Stomach (tissue), 9 donors: Measurements from ENCODE around the gene PTK6. TPM values are rescaled to one million over a fixed set of nuclear protein-coding genes. Genes with fewer than 3 reads are reported as not detected.

Experiments
- DNase-seq, 2 donors: peaks; one replicate each; pipeline versions ENCODE4 v3.0.0 to v3.0.0-alpha.2; 2013 to 2019
- H3K27ac ChIP-seq, 5 donors: fragments of 200-600 bp in 4 of 5; sonication (generic) in 4 of 5; one replicate each; pipeline ENCODE4 v1.5.1; 2013 to 2019; ENCODE audit warnings: mild to moderate bottlenecking in 1 of 5, moderate library complexity in 1 of 5
- H3K27me3 ChIP-seq, 3 donors: fragments of 200-600 bp; sonication (generic); one replicate each; pipeline ENCODE4 v1.5.1; 2017 to 2019; ENCODE audit warnings: mixed run types in 1 of 3
- H3K36me3 ChIP-seq, 4 donors: fragments of 200-600 bp; sonication (generic); 1 replicate in 3 of 4; 2 replicates in 1 of 4; pipeline ENCODE4 v1.5.1; 2016 to 2019
- H3K4me1 ChIP-seq, 4 donors: fragments of 200-600 bp; sonication (generic); one replicate each; pipeline ENCODE4 v1.5.1; 2016 to 2019
- H3K4me3 ChIP-seq, 4 donors: fragments of 200-600 bp; sonication (generic) in 3 of 4; one replicate each; pipeline ENCODE4 v1.5.1; 2016 to 2019; ENCODE audit warnings: mild to moderate bottlenecking in 1 of 4
- H3K9me3 ChIP-seq, 4 donors: fragments of 200-600 bp; sonication (generic); one replicate each; pipeline ENCODE4 v1.5.1; 2016 to 2019
- CTCF ChIP-seq, 7 experiments: fragments of 450-650 bp in 4 of 7; fragments of 200-600 bp in 3 of 7; sonication (generic) in 3 of 7; IDR thresholded peaks; one replicate each; pipeline ENCODE4 v1.5.1; 2016 to 2019; ENCODE audit warnings: antibody characterized with exemption in 7 of 7, control low read depth in 2 of 7, mild to moderate bottlenecking in 1 of 7
- EP300 ChIP-seq: sonication (generic); formaldehyde crosslinking; IDR thresholded peaks from one replicate; pipeline ENCODE4 v1.6.1; 2017; ENCODE audit warnings: antibody characterized with exemption
- POLR2A ChIP-seq, 4 donors: fragments of 450-650 bp; IDR thresholded peaks; one replicate each; pipeline ENCODE4 v1.6.1; 2016; ENCODE audit warnings: antibody characterized with exemption in 4 of 4, control low read depth in 2 of 4, mild to moderate bottlenecking in 1 of 4, moderate library complexity in 1 of 4
- POLR2AphosphoS5 ChIP-seq, 3 donors: sonication (generic); formaldehyde crosslinking; IDR thresholded peaks; one replicate each; pipeline ENCODE4 v1.6.1; 2016; ENCODE audit warnings: antibody characterized with exemption in 3 of 3
- WGBS, 5 donors: extraction: QIAGEN DNeasy Blood & Tissue Kit in 3 of 5; methylation state at CpG; one replicate each; pipeline versions ENCODE4 v1.1.5 to v1.1.7; 2013 to 2018; 5-methylcytosine and 5-hydroxymethylcytosine counted together
- intact Hi-C: fragments of 100-400 bp; cut with DNase I; formaldehyde crosslinking; loops from one replicate; pipeline ENCODE4 v1.15.1; 2023; ENCODE audit warnings: low total_unique reads
- polyA plus RNA-seq, 3 donors: library from polyadenylated mRNA; stranded (reverse); fragments of 200-250 nt; gene quantifications; one replicate each; pipeline ENCODE4 v1.2.3, GENCODE V29; 2013
- total RNA-seq, 5 donors: library from RNA; depleted of rRNA; stranded (reverse); fragments of >200 nt; gene quantifications; one replicate each; pipeline versions ENCODE4 v1.1.0 to v1.2.3, GENCODE V29; 2014 to 2016
- donor health status: healthy with polysubstance abuse.
- donor health status: Bipolar disorder and iron deficiency.
- donor health status: healthy.

Gene PTK6
- total and polyA plus RNA-seq, 8 donors, result 7.7 to 98.5 (median 22.9) TPM

- H3K9me3 ChIP-seq, result no peaks in the 10 kb centered on the region
- H3K4me1 ChIP-seq, result peaks cover 0 to 7% (median 5%) of the 10 kb centered on the region in 4 donors
- WGBS, 5 donors, result 82 to 85% (median 84%) methylated on average over 26 to 34 of the region's 34 CpGs
- TF ChIP-seq POLR2AphosphoS5 (IDR thresholded peaks at IDR 0.05), result no peak
- TF ChIP-seq POLR2A (IDR thresholded peaks at IDR 0.05), result no peak
- TF ChIP-seq CTCF (IDR thresholded peaks at IDR 0.05), result no peak
- TF ChIP-seq EP300, result no peak
- no peak overlapping the region for H3K4me3 ChIP-seq
- no peak overlapping the region for H3K27ac ChIP-seq
- intact Hi-C loops, result no loop called here
- peaks cover 13 to 100% (median 83%) of the 10 kb centered on the region in 3 donors for H3K27me3 ChIP-seq
- H3K36me3 ChIP-seq, result no peaks in the 10 kb centered on the region
- DNase-seq, result no peak
Measured at GRCh38 chr20:63478346-63479302, 58.6 kb downstream of the PTK6 start.

Other genes with a start within 250 kb of the PTK6 start
- gene COL20A1, start 244.2 kb downstream of the PTK6 start, total RNA-seq, result 1 to 10 TPM in 1 of 5 donors, not detected in 4; 2.4 TPM
- under 1 TPM in 1 of 3 donors, not detected in 2; 0.53 TPM for gene COL20A1, start 244.2 kb downstream of the PTK6 start, polyA plus RNA-seq
- under 1 TPM in 1 of 5 donors, not detected in 4; under 0.01 TPM for gene CHRNA4, start 176.0 kb downstream of the PTK6 start, total RNA-seq
- gene CHRNA4, start 176.0 kb downstream of the PTK6 start, polyA plus RNA-seq, result under 1 TPM in 1 of 3 donors, not detected in 2; 0.15 TPM
- 1 to 10 TPM in 1 of 5 donors, not detected in 4; 2.2 TPM for gene KCNQ2, start 64.7 kb downstream of the PTK6 start, total RNA-seq
- under 1 TPM in 2 of 3 donors, not detected in 1; 0.03 to 0.25 TPM for gene KCNQ2, start 64.7 kb downstream of the PTK6 start, polyA plus RNA-seq
- 10 to 100 TPM in 2 of 5 donors, 1 to 10 TPM in 1, under 1 TPM in 1, not detected in 1; 0.58 to 64.8 (median 16.7) TPM for gene EEF1A2, start 38.3 kb downstream of the PTK6 start, total RNA-seq
- 10 to 100 TPM in 2 of 3 donors, 1 to 10 TPM in 1; 4.6 to 53.0 (median 25.0) TPM for gene EEF1A2, start 38.3 kb downstream of the PTK6 start, polyA plus RNA-seq
- gene PPDPF, start 16.6 kb downstream of the PTK6 start, total RNA-seq, result 100 to 1,000 TPM in 2 of 5 donors, 10 to 100 TPM in 2, 1 to 10 TPM in 1; 1.8 to 213 (median 84.8) TPM
- 100 to 1,000 TPM; 570 to 756 (median 749) TPM for gene PPDPF, start 16.6 kb downstream of the PTK6 start, polyA plus RNA-seq
- gene SRMS, start 10.4 kb upstream of the PTK6 start, total RNA-seq, result 1 to 10 TPM in 1 of 5 donors, under 1 TPM in 1, not detected in 3; 0.87 to 3.5 TPM
- 1 to 10 TPM in 1 of 3 donors, not detected in 2; 2.1 TPM for gene SRMS, start 10.4 kb upstream of the PTK6 start, polyA plus RNA-seq
- gene FNDC11, start 16.8 kb upstream of the PTK6 start, total RNA-seq, result 1 to 10 TPM in 1 of 5 donors, under 1 TPM in 1, not detected in 3; 0.55 to 1.2 TPM
- gene FNDC11, start 16.8 kb upstream of the PTK6 start, polyA plus RNA-seq, result 1 to 10 TPM in 1 of 3 donors, under 1 TPM in 2; 0.25 to 3.1 (median 0.50) TPM
- gene HELZ2, start 36.9 kb upstream of the PTK6 start, total RNA-seq, result 10 to 100 TPM; 27.4 to 95.5 (median 41.2) TPM
- gene HELZ2, start 36.9 kb upstream of the PTK6 start, polyA plus RNA-seq, result 1 to 10 TPM; 4.4 to 7.3 (median 6.9) TPM
- gene GMEB2, start 89.7 kb upstream of the PTK6 start, total RNA-seq, result 10 to 100 TPM in 2 of 5 donors, 1 to 10 TPM in 3; 1.8 to 20.4 (median 8.3) TPM
- gene GMEB2, start 89.7 kb upstream of the PTK6 start, polyA plus RNA-seq, result 1 to 10 TPM; 5.4 to 7.5 (median 7.4) TPM
- 10 to 100 TPM in 2 of 5 donors, 1 to 10 TPM in 2, under 1 TPM in 1; 0.87 to 13.4 (median 5.5) TPM for gene STMN3, start 116.0 kb upstream of the PTK6 start, total RNA-seq
- 10 to 100 TPM; 12.3 to 14.8 (median 12.5) TPM for gene STMN3, start 116.0 kb upstream of the PTK6 start, polyA plus RNA-seq
- 10 to 100 TPM; 13.6 to 70.4 (median 32.7) TPM for gene RTEL1, start 120.9 kb upstream of the PTK6 start, total RNA-seq
- gene RTEL1, start 120.9 kb upstream of the PTK6 start, polyA plus RNA-seq, result 1 to 10 TPM; 7.6 to 10.0 (median 9.2) TPM
- gene TNFRSF6B, start 159.3 kb upstream of the PTK6 start, total RNA-seq, result 10 to 100 TPM in 1 of 5 donors, 1 to 10 TPM in 3, not detected in 1; 1.1 to 16.9 (median 3.2) TPM
- gene TNFRSF6B, start 159.3 kb upstream of the PTK6 start, polyA plus RNA-seq, result 10 to 100 TPM in 1 of 3 donors, 1 to 10 TPM in 2; 8.5 to 26.2 (median 9.5) TPM
- 100 to 1,000 TPM in 1 of 5 donors, 10 to 100 TPM in 3, 1 to 10 TPM in 1; 7.6 to 103 (median 35.8) TPM for gene ARFRP1, start 170.6 kb upstream of the PTK6 start, total RNA-seq
- gene ARFRP1, start 170.6 kb upstream of the PTK6 start, polyA plus RNA-seq, result 10 to 100 TPM; 30.2 to 56.2 (median 35.9) TPM
- gene ZGPAT, start 170.7 kb upstream of the PTK6 start, total RNA-seq, result 10 to 100 TPM; 12.3 to 49.6 (median 39.3) TPM
- 10 to 100 TPM; 29.9 to 41.7 (median 37.7) TPM for gene ZGPAT, start 170.7 kb upstream of the PTK6 start, polyA plus RNA-seq
- 100 to 1,000 TPM in 1 of 5 donors, 10 to 100 TPM in 2, 1 to 10 TPM in 2; 3.6 to 117 (median 16.8) TPM for gene LIME1, start 199.3 kb upstream of the PTK6 start, total RNA-seq
- gene LIME1, start 199.3 kb upstream of the PTK6 start, polyA plus RNA-seq, result 10 to 100 TPM; 17.1 to 24.3 (median 19.9) TPM
- 10 to 100 TPM in 3 of 5 donors, 1 to 10 TPM in 2; 7.1 to 60.5 (median 25.9) TPM for gene SLC2A4RG, start 202.4 kb upstream of the PTK6 start, total RNA-seq
- 10 to 100 TPM; 40.1 to 76.9 (median 57.4) TPM for gene SLC2A4RG, start 202.4 kb upstream of the PTK6 start, polyA plus RNA-seq